ENCODE data around the gene ZBTB7C.

Gene ZBTB7C

GRCh38 chr18:48099481-48100164 is 309.6 kb downstream of the ZBTB7C start:
- Histone ChIP-seq H3K27me3 (ENCODE audit: low read depth, low read length) (peaks cover 3% of the 10 kb centered on the region), H3K9me3 (ENCODE audit: control insufficient read depth in 1 of 2, low read length in 2 of 2) (no peaks in the 10 kb centered on the region), H3K27ac (ENCODE audit: low read length) (no peak overlapping the region), H3K4me3 (ENCODE audit: low read depth in 1 of 2, low read length in 2 of 2) (no peak overlapping the region), H3K4me1 (ENCODE audit: control insufficient read depth in 1 of 2, insufficient read depth in 2 of 2, low read length in 2 of 2) (no peaks in the 10 kb centered on the region), H3K36me3 (ENCODE audit: control insufficient read depth in 1 of 2, insufficient read depth in 2 of 2, low read length in 2 of 2) (no peaks in the 10 kb centered on the region)

GRCh38 chr18:48098538-48098937 is 310.6 kb downstream of the ZBTB7C start:
- Histone ChIP-seq H3K4me3 (ENCODE audit: low read depth in 1 of 2, low read length in 2 of 2) (no peak overlapping the region), H3K27ac (ENCODE audit: low read length) (no peak overlapping the region), H3K9me3 (ENCODE audit: control insufficient read depth in 1 of 2, low read length in 2 of 2) (no peaks in the 10 kb centered on the region), H3K36me3 (ENCODE audit: control insufficient read depth in 1 of 2, insufficient read depth in 2 of 2, low read length in 2 of 2) (no peaks in the 10 kb centered on the region), H3K4me1 (ENCODE audit: control insufficient read depth in 1 of 2, insufficient read depth in 2 of 2, low read length in 2 of 2) (no peaks in the 10 kb centered on the region), H3K27me3 (ENCODE audit: low read depth, low read length) (peaks cover 3% of the 10 kb centered on the region)

- no peak overlapping the region for H3K27ac ChIP-seq (ENCODE audit: low read length)
- H3K4me1 ChIP-seq (ENCODE audit: control insufficient read depth in 1 of 2, insufficient read depth in 2 of 2, low read length in 2 of 2) = no peaks in the 10 kb centered on the region
- no peak overlapping the region for H3K4me3 ChIP-seq (ENCODE audit: low read depth in 1 of 2, low read length in 2 of 2)
- H3K9me3 ChIP-seq (ENCODE audit: control insufficient read depth in 1 of 2, low read length in 2 of 2) = no peaks in the 10 kb centered on the region
- H3K27me3 ChIP-seq (ENCODE audit: low read depth, low read length) = peaks cover 3% of the 10 kb centered on the region
- no peaks in the 10 kb centered on the region for H3K36me3 ChIP-seq (ENCODE audit: control insufficient read depth in 1 of 2, insufficient read depth in 2 of 2, low read length in 2 of 2)
Measured at GRCh38 chr18:48098007-48098406, 311.2 kb downstream of the ZBTB7C start.

- Histone ChIP-seq H3K4me1 (ENCODE audit: control insufficient read depth in 1 of 2, insufficient read depth in 2 of 2, low read length in 2 of 2) (no peaks in the 10 kb centered on the region), H3K9me3 (ENCODE audit: control insufficient read depth in 1 of 2, low read length in 2 of 2) (no peaks in the 10 kb centered on the region), H3K4me3 (ENCODE audit: low read depth in 1 of 2, low read length in 2 of 2) (no peak overlapping the region), H3K27ac (ENCODE audit: low read length) (no peak overlapping the region), H3K27me3 (ENCODE audit: low read depth, low read length) (no peaks in the 10 kb centered on the region), H3K36me3 (ENCODE audit: control insufficient read depth in 1 of 2, insufficient read depth in 2 of 2, low read length in 2 of 2) (no peaks in the 10 kb centered on the region)
Measured at GRCh38 chr18:48095726-48096125, 313.5 kb downstream of the ZBTB7C start.

- Histone ChIP-seq H3K27me3 (ENCODE audit: low read depth, low read length) (no peaks in the 10 kb centered on the region), H3K9me3 (ENCODE audit: control insufficient read depth in 1 of 2, low read length in 2 of 2) (no peaks in the 10 kb centered on the region), H3K27ac (ENCODE audit: low read length) (no peak overlapping the region), H3K4me3 (ENCODE audit: low read depth in 1 of 2, low read length in 2 of 2) (no peak overlapping the region), H3K4me1 (ENCODE audit: control insufficient read depth in 1 of 2, insufficient read depth in 2 of 2, low read length in 2 of 2) (no peaks in the 10 kb centered on the region), H3K36me3 (ENCODE audit: control insufficient read depth in 1 of 2, insufficient read depth in 2 of 2, low read length in 2 of 2) (no peaks in the 10 kb centered on the region)
Measured at GRCh38 chr18:48093104-48093503, 316.1 kb downstream of the ZBTB7C start.

GRCh38 chr18:48091869-48092497 is 317.2 kb downstream of the ZBTB7C start:
- H3K36me3 ChIP-seq (ENCODE audit: control insufficient read depth in 1 of 2, insufficient read depth in 2 of 2, low read length in 2 of 2) = no peaks in the 10 kb centered on the region
- no peaks in the 10 kb centered on the region for H3K27me3 ChIP-seq (ENCODE audit: low read depth, low read length)
- H3K27ac ChIP-seq (ENCODE audit: low read length) = no peak overlapping the region
- H3K9me3 ChIP-seq (ENCODE audit: control insufficient read depth in 1 of 2, low read length in 2 of 2) = no peaks in the 10 kb centered on the region
- H3K4me3 ChIP-seq (ENCODE audit: low read depth in 1 of 2, low read length in 2 of 2) = no peak overlapping the region
- H3K4me1 ChIP-seq (ENCODE audit: control insufficient read depth in 1 of 2, insufficient read depth in 2 of 2, low read length in 2 of 2) = no peaks in the 10 kb centered on the region

- H3K9me3 ChIP-seq (ENCODE audit: control insufficient read depth in 1 of 2, low read length in 2 of 2) = no peaks in the 10 kb centered on the region
- no peaks in the 10 kb centered on the region for H3K36me3 ChIP-seq (ENCODE audit: control insufficient read depth in 1 of 2, insufficient read depth in 2 of 2, low read length in 2 of 2)
- H3K27ac ChIP-seq (ENCODE audit: low read length) = no peak overlapping the region
- H3K4me3 ChIP-seq (ENCODE audit: low read depth in 1 of 2, low read length in 2 of 2) = no peak overlapping the region
- no peaks in the 10 kb centered on the region for H3K4me1 ChIP-seq (ENCODE audit: control insufficient read depth in 1 of 2, insufficient read depth in 2 of 2, low read length in 2 of 2)
- no peaks in the 10 kb centered on the region for H3K27me3 ChIP-seq (ENCODE audit: low read depth, low read length)
Measured at GRCh38 chr18:48090702-48091101, 318.5 kb downstream of the ZBTB7C start.

- H3K4me3 ChIP-seq (ENCODE audit: low read depth in 1 of 2, low read length in 2 of 2) = no peak overlapping the region
- H3K36me3 ChIP-seq (ENCODE audit: control insufficient read depth in 1 of 2, insufficient read depth in 2 of 2, low read length in 2 of 2) = no peaks in the 10 kb centered on the region
- H3K4me1 ChIP-seq (ENCODE audit: control insufficient read depth in 1 of 2, insufficient read depth in 2 of 2, low read length in 2 of 2) = no peaks in the 10 kb centered on the region
- H3K27ac ChIP-seq (ENCODE audit: low read length) = no peak overlapping the region
- no peaks in the 10 kb centered on the region for H3K9me3 ChIP-seq (ENCODE audit: control insufficient read depth in 1 of 2, low read length in 2 of 2)
- H3K27me3 ChIP-seq (ENCODE audit: low read depth, low read length) = no peaks in the 10 kb centered on the region
Measured at GRCh38 chr18:48090021-48090420, 319.2 kb downstream of the ZBTB7C start.

- no peaks in the 10 kb centered on the region for H3K4me1 ChIP-seq (ENCODE audit: control insufficient read depth in 1 of 2, insufficient read depth in 2 of 2, low read length in 2 of 2)
- H3K36me3 ChIP-seq (ENCODE audit: control insufficient read depth in 1 of 2, insufficient read depth in 2 of 2, low read length in 2 of 2) = no peaks in the 10 kb centered on the region
- no peaks in the 10 kb centered on the region for H3K27me3 ChIP-seq (ENCODE audit: low read depth, low read length)
- no peak overlapping the region for H3K27ac ChIP-seq (ENCODE audit: low read length)
- no peaks in the 10 kb centered on the region for H3K9me3 ChIP-seq (ENCODE audit: control insufficient read depth in 1 of 2, low read length in 2 of 2)
- no peak overlapping the region for H3K4me3 ChIP-seq (ENCODE audit: low read depth in 1 of 2, low read length in 2 of 2)
Measured at GRCh38 chr18:48085781-48086487, 323.2 kb downstream of the ZBTB7C start.

- Histone ChIP-seq H3K27ac (ENCODE audit: low read length) (no peak overlapping the region), H3K36me3 (ENCODE audit: control insufficient read depth in 1 of 2, insufficient read depth in 2 of 2, low read length in 2 of 2) (no peaks in the 10 kb centered on the region), H3K9me3 (ENCODE audit: control insufficient read depth in 1 of 2, low read length in 2 of 2) (no peaks in the 10 kb centered on the region), H3K27me3 (ENCODE audit: low read depth, low read length) (no peaks in the 10 kb centered on the region), H3K4me3 (ENCODE audit: low read depth in 1 of 2, low read length in 2 of 2) (no peak overlapping the region), H3K4me1 (ENCODE audit: control insufficient read depth in 1 of 2, insufficient read depth in 2 of 2, low read length in 2 of 2) (no peaks in the 10 kb centered on the region)
Measured at GRCh38 chr18:48084858-48085257, 324.3 kb downstream of the ZBTB7C start.

GRCh38 chr18:48084041-48084757 is 325.0 kb downstream of the ZBTB7C start:
- no peaks in the 10 kb centered on the region for H3K9me3 ChIP-seq (ENCODE audit: control insufficient read depth in 1 of 2, low read length in 2 of 2)
- H3K27ac ChIP-seq (ENCODE audit: low read length) = no peak overlapping the region
- H3K4me3 ChIP-seq (ENCODE audit: low read depth in 1 of 2, low read length in 2 of 2) = no peak overlapping the region
- no peaks in the 10 kb centered on the region for H3K4me1 ChIP-seq (ENCODE audit: control insufficient read depth in 1 of 2, insufficient read depth in 2 of 2, low read length in 2 of 2)
- H3K36me3 ChIP-seq (ENCODE audit: control insufficient read depth in 1 of 2, insufficient read depth in 2 of 2, low read length in 2 of 2) = no peaks in the 10 kb centered on the region
- no peaks in the 10 kb centered on the region for H3K27me3 ChIP-seq (ENCODE audit: low read depth, low read length)
